ENCODE results near the gene ZFAND3. TPM values are rescaled to one million over a fixed set of nuclear protein-coding genes. Genes with fewer than 3 reads are reported as not detected.

The ZFAND3 gene
- total RNA-seq, 1 donor from 2014 or later: 131 TPM

DNA sequence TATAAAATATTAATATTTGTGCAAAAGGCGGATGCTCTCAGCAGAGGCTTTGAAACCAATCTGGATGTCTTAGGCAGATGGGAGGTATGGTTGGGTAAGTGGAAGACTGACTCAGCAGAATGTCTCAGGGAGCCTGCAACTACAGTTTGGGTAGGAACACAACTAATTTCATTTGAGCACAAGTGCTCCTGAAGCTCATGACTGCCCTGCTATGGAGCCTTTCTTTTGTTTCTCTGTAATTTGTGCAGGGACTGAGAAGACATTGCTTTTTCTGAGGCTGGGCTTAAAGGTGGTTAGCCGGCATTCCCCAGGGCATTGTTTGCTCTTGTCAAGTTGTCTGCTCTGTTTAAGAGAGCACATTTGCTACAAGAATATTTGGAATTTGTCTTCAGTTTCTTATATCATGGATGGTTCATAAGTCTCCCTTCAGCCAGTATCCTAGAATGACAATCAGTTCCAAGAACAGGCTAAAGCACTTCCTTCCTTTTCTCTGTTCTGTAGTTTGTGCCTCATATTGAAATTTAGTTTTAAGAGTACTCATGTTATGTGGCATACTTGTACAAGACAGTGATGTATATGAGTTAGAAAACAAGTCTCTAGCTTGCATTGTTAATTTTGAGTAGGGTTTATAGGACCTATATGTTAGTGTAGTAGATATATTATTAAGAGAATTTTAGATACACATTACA lies 208.3 kb downstream of the ZFAND3 start:
- Histone ChIP-seq H3K79me2 (ENCODE audit: insufficient read depth, low read length) (peaks cover 83% of the 10 kb centered on the region), H3K4me1 (ENCODE audit: insufficient read depth, low read length) (no peaks in the 10 kb centered on the region), H3K9me3 (ENCODE audit: insufficient read depth, low read depth, low read length) (no peaks in the 10 kb centered on the region), H3K27me3 (ENCODE audit: insufficient read depth, low read length) (no peaks in the 10 kb centered on the region), H3K4me2 (ENCODE audit: low read length) (no peak overlapping the region), H2AFZ (ENCODE audit: low read depth, low read length) (no peak overlapping the region), H3K36me3 (ENCODE audit: insufficient read depth, low read length) (no peaks in the 10 kb centered on the region), H3K27ac (ENCODE audit: low read depth, low read length) (no peak overlapping the region), H4K20me1 (ENCODE audit: insufficient read depth, low read length) (peaks cover 88% of the 10 kb centered on the region), H3K4me3 (ENCODE audit: insufficient read depth, low read depth, low read length) (no peak overlapping the region), H3K9ac (ENCODE audit: low read length) (no peak overlapping the region)
- Mint-ChIP-seq H3K4me1 (ENCODE audit: low read depth, unreplicated experiment) (peaks cover 25% of the 10 kb centered on the region), H3K27ac (ENCODE audit: unreplicated experiment) (peak overlapping the region; percentile 5), H3K4me3 (ENCODE audit: unreplicated experiment) (no peak overlapping the region), H3K27me3 (ENCODE audit: low read depth, unreplicated experiment) (no peaks in the 10 kb centered on the region), H3K36me3 (ENCODE audit: low read depth, unreplicated experiment) (peaks cover 2% of the 10 kb centered on the region), H3K9me3 (ENCODE audit: unreplicated experiment) (peaks cover 2% of the 10 kb centered on the region)
- TF ChIP-seq, protein P1, sequence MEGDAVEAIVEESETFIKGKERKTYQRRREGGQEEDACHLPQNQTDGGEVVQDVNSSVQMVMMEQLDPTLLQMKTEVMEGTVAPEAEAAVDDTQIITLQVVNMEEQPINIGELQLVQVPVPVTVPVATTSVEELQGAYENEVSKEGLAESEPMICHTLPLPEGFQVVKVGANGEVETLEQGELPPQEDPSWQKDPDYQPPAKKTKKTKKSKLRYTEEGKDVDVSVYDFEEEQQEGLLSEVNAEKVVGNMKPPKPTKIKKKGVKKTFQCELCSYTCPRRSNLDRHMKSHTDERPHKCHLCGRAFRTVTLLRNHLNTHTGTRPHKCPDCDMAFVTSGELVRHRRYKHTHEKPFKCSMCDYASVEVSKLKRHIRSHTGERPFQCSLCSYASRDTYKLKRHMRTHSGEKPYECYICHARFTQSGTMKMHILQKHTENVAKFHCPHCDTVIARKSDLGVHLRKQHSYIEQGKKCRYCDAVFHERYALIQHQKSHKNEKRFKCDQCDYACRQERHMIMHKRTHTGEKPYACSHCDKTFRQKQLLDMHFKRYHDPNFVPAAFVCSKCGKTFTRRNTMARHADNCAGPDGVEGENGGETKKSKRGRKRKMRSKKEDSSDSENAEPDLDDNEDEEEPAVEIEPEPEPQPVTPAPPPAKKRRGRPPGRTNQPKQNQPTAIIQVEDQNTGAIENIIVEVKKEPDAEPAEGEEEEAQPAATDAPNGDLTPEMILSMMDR (IDR thresholded peaks at IDR 0.05; ENCODE audit: insufficient read depth, low read depth, low read length): no peak
- TF ChIP-seq EZH2 (IDR thresholded peaks at IDR 0.05; ENCODE audit: insufficient read depth, low read length): no peak
- FAIRE-seq: no peak
- DNase-seq (ENCODE audit: low read depth): no peak

DNA sequence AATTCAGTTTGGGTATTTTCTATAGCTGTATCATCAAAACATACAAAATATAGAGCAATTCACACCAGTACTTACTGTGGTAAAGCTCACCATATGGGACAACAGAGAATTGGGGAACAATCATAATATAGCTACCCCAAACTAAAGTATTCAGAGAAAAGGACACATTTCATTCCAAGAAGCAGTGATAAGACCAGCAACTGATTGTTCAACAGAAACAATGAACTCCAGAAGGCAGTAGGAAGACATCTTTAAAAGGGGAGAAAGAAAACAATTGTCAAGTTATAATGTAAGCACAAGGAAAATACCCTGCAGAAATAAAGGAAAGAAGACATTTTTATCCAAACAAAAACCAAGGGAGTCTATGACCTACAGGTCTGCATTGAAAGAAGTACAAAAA lies 210.9 kb downstream of the ZFAND3 start:
- Mint-ChIP-seq H3K27me3 (ENCODE audit: low read depth, unreplicated experiment) (no peaks in the 10 kb centered on the region), H3K9me3 (ENCODE audit: unreplicated experiment) (no peaks in the 10 kb centered on the region), H3K27ac (ENCODE audit: unreplicated experiment) (no peak overlapping the region), H3K4me1 (ENCODE audit: low read depth, unreplicated experiment) (peaks cover 39% of the 10 kb centered on the region), H3K36me3 (ENCODE audit: low read depth, unreplicated experiment) (no peaks in the 10 kb centered on the region), H3K4me3 (ENCODE audit: unreplicated experiment) (no peak overlapping the region)
- no peaks in the 10 kb centered on the region for H3K9me3 ChIP-seq (ENCODE audit: insufficient read depth, low read depth, low read length)
- no peaks in the 10 kb centered on the region for H3K27me3 ChIP-seq (ENCODE audit: insufficient read depth, low read length)
- H3K27ac ChIP-seq (ENCODE audit: low read depth, low read length): no peak overlapping the region
- DNase-seq (ENCODE audit: low read depth): no peak
- no peak overlapping the region for H3K9ac ChIP-seq (ENCODE audit: low read length)
- H4K20me1 ChIP-seq (ENCODE audit: insufficient read depth, low read length): peaks cover 86% of the 10 kb centered on the region
- H3K36me3 ChIP-seq (ENCODE audit: insufficient read depth, low read length): no peaks in the 10 kb centered on the region
- no peak overlapping the region for H3K4me2 ChIP-seq (ENCODE audit: low read length)
- H2AFZ ChIP-seq (ENCODE audit: low read depth, low read length): no peak overlapping the region
- FAIRE-seq: no peak
- TF ChIP-seq EZH2 (IDR thresholded peaks at IDR 0.05; ENCODE audit: insufficient read depth, low read length): no peak
- TF ChIP-seq, protein P1 (IDR thresholded peaks at IDR 0.05; ENCODE audit: insufficient read depth, low read depth, low read length): no peak
- H3K4me1 ChIP-seq (ENCODE audit: insufficient read depth, low read length): no peaks in the 10 kb centered on the region
- H3K4me3 ChIP-seq (ENCODE audit: insufficient read depth, low read depth, low read length): no peak overlapping the region
- peaks cover 79% of the 10 kb centered on the region for H3K79me2 ChIP-seq (ENCODE audit: insufficient read depth, low read length)

DNA sequence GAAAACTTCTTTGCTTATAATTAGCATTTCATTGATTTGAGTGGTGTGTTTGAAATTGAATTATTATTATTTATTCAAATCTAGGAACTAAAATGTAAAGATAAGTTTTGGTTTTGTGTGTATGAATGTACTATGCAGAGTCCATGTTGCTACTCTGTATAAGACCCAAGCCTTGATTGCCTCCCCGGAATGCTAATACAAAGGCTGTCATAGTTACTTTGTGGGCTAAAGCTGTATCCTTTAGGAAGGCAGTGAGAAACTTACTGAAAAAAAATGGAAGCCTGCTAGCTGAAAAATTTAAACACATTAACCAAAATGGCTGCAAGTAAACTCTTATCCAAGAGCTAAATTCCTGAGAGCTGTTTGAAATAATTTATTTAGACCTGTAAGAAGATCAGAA lies 213.3 kb downstream of the ZFAND3 start:
- H3K27ac Mint-ChIP-seq (ENCODE audit: unreplicated experiment): no peak overlapping the region

More for the DNA sequence above, 213.3 kb downstream of the ZFAND3 start:
- Histone ChIP-seq H4K20me1 (ENCODE audit: insufficient read depth, low read length) (peaks cover 87% of the 10 kb centered on the region), H3K4me2 (ENCODE audit: low read length) (no peak overlapping the region), H3K9me3 (ENCODE audit: insufficient read depth, low read depth, low read length) (no peaks in the 10 kb centered on the region), H3K4me3 (ENCODE audit: insufficient read depth, low read depth, low read length) (no peak overlapping the region), H3K79me2 (ENCODE audit: insufficient read depth, low read length) (peaks cover 86% of the 10 kb centered on the region), H2AFZ (ENCODE audit: low read depth, low read length) (no peak overlapping the region), H3K27me3 (ENCODE audit: insufficient read depth, low read length) (no peaks in the 10 kb centered on the region), H3K9ac (ENCODE audit: low read length) (no peak overlapping the region), H3K4me1 (ENCODE audit: insufficient read depth, low read length) (no peaks in the 10 kb centered on the region), H3K36me3 (ENCODE audit: insufficient read depth, low read length) (no peaks in the 10 kb centered on the region), H3K27ac (ENCODE audit: low read depth, low read length) (no peak overlapping the region)
- no peak for TF ChIP-seq EZH2 (IDR thresholded peaks at IDR 0.05; ENCODE audit: insufficient read depth, low read length)
- TF ChIP-seq, protein P1 (IDR thresholded peaks at IDR 0.05; ENCODE audit: insufficient read depth, low read depth, low read length): no peak
- Mint-ChIP-seq H3K4me3 (ENCODE audit: unreplicated experiment) (no peak overlapping the region), H3K36me3 (ENCODE audit: low read depth, unreplicated experiment) (peaks cover 6% of the 10 kb centered on the region), H3K4me1 (ENCODE audit: low read depth, unreplicated experiment) (peaks cover 41% of the 10 kb centered on the region), H3K9me3 (ENCODE audit: unreplicated experiment) (no peaks in the 10 kb centered on the region), H3K27me3 (ENCODE audit: low read depth, unreplicated experiment) (no peaks in the 10 kb centered on the region)
- DNase-seq (ENCODE audit: low read depth) (no peak), FAIRE-seq (no peak)

Data from astrocyte (in vitro differentiated cells and primary cell).